ENCODE results near the gene HNRNPA0. TPM values are rescaled to one million over a fixed set of nuclear protein-coding genes. Genes with fewer than 3 reads are reported as not detected.

HNRNPA0 gene
- total RNA-seq, 2 donors from 2014 or later = 11.0 to 17.4 TPM

DNA sequence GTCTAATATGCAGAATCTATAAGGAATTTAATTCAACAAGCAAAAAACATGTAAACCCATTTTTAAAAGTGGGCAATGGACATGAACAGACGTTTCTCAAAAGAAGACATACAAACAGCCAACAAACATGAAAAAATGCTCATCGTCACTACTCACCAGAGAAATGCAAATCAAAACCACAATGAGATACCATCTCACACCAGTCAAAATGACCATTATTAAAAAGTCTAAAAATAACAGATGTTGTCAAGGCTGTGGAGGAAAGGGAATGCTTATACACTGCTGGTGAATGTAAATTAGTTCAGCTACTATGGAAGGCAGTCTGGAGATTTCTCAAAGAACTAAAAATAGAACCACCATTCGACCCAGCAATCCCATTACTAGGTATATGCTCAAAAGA, 15.2 kb downstream of the HNRNPA0 start:
- no peaks in the 10 kb centered on the region for H3K9me3 ChIP-seq
- no peak overlapping the region for H3K27ac ChIP-seq
- no peaks in the 10 kb centered on the region for H3K27me3 ChIP-seq (replicated peaks; ENCODE audit: insufficient read depth)
- no peak overlapping the region for H3K4me3 ChIP-seq
- H3K36me3 ChIP-seq = no peaks in the 10 kb centered on the region
- DNase-seq (ENCODE audit: low spot score) = no peak
- H3K4me1 ChIP-seq (replicated peaks) = no peaks in the 10 kb centered on the region
- WGBS = 91% methylated on average over 3 of the region's 3 CpGs
- intact Hi-C loops (cut with DNase I) = no loop called here
- no peak for TF ChIP-seq POLR2AphosphoS5 (IDR thresholded peaks at IDR 0.05)
- TF ChIP-seq, protein P1, sequence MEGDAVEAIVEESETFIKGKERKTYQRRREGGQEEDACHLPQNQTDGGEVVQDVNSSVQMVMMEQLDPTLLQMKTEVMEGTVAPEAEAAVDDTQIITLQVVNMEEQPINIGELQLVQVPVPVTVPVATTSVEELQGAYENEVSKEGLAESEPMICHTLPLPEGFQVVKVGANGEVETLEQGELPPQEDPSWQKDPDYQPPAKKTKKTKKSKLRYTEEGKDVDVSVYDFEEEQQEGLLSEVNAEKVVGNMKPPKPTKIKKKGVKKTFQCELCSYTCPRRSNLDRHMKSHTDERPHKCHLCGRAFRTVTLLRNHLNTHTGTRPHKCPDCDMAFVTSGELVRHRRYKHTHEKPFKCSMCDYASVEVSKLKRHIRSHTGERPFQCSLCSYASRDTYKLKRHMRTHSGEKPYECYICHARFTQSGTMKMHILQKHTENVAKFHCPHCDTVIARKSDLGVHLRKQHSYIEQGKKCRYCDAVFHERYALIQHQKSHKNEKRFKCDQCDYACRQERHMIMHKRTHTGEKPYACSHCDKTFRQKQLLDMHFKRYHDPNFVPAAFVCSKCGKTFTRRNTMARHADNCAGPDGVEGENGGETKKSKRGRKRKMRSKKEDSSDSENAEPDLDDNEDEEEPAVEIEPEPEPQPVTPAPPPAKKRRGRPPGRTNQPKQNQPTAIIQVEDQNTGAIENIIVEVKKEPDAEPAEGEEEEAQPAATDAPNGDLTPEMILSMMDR (IDR thresholded peaks at IDR 0.05) = no peak
- TF ChIP-seq POLR2A (IDR thresholded peaks at IDR 0.05) = no peak

DNA sequence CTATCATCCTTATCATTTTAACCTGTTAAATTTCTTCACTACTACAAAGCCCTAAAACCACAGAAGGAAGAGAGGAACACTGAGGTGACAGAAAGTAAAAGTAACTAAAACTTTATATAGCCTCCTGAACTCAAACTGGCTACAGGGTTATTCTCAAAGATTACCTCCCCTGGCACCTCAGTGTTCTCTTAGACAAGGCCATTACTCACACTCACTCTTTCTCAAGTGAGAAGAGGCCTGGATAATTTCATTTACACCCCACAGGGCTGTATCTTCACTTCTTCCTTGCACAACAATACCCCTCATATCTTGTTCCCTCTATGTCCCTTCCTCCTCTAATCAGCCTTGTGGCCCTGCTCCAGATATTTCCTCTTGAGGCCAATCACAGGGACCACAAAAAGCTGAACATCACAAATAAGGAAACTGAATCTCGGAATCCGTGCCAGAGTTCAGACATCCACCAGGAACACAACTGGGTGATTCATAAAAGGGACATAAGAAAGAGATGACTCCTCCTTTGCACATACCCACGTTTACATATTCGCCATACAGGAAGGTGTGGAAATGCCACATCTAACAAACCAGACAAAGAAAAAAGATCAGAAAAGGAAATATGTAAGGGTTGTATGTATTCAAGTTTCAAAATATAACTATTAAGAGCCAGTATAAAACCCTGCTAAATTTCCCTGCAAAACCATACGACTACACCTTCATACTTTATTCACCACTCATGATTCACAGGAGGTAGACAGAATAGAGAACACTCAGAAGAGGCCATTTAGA, 16.6 kb downstream of the HNRNPA0 start:
- Histone ChIP-seq H3K27me3 (replicated peaks; ENCODE audit: insufficient read depth) (no peaks in the 10 kb centered on the region), H3K36me3 (no peaks in the 10 kb centered on the region), H3K4me1 (replicated peaks) (no peaks in the 10 kb centered on the region), H3K27ac (no peak overlapping the region), H3K9me3 (no peaks in the 10 kb centered on the region), H3K4me3 (no peak overlapping the region)
- intact Hi-C loops (cut with DNase I) = no loop called here
- 80% methylated on average over 5 of the region's 5 CpGs for WGBS
- TF ChIP-seq, protein P1 (IDR thresholded peaks at IDR 0.05) = no peak
- TF ChIP-seq POLR2A (IDR thresholded peaks at IDR 0.05) (no peak), POLR2AphosphoS5 (IDR thresholded peaks at IDR 0.05) (no peak)
- DNase-seq (ENCODE audit: low spot score) = no peak

DNA sequence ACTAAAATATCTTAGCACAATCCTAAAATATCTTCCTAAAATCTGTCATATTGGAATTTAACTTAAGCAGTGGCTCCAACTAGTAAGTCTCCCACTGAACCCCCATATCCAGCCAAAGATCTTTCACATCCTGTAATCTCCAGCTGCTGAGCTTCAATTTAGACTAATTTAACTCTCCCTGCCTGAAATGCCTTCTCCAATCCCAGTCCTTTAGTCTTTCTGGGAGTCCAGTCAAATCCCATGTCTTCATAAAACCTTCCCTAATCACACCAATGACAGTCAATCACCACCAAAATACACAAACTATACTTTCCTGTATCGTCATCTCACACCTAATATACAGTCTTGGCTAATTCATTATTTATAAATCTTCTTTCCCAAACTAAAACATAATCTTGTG, 17.7 kb downstream of the HNRNPA0 start:
- TF ChIP-seq, protein P1 (IDR thresholded peaks at IDR 0.05) = no peak
- TF ChIP-seq POLR2AphosphoS5 (IDR thresholded peaks at IDR 0.05) (no peak), POLR2A (IDR thresholded peaks at IDR 0.05) (no peak)
- 57% methylated on average over 1 of the region's 1 CpG for WGBS
- no peak overlapping the region for H3K27ac ChIP-seq

DNA sequence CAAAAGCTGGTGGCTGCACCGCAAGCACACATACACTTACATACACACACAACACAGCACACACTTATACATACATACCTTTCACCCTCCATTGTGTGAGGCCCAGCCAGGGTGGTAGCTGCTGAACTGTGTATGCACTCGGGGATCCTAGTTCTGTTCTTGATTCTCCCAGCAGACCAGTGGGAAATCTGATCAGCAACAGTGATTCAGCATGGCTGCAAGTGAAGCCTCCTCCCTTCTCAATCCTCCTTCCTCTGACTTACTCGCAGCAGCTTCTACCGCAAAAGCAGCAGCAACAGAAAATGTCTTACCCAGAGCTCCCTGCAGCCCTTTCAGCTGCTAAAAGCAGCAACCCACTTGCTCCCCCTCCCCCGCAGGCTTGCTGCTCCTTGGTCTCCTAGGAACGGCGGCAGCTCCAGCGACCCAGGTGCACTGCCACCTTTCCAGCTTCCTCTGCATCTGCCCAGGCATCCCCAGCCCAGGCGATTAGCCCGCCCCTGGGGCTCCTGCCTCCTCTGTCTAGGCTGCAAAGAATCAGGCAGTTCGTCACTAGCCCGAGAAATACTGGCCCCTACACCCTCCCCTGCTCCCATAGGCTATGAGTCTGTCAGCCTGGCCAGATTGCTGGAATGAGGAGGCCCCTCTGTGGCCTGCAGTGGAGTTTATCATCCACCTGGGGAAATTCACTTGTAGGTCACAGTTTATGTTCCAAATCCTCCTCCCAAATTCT, 18.4 kb downstream of the HNRNPA0 start, which contains the start of gene KLHL3:
Gene KLHL3, minus strand, starts transcription at position 535 of the 730 bp plus-strand sequence. Its CDS starts 443 bp downstream, at position 92.
- no peak for DNase-seq (ENCODE audit: low spot score)
- Histone ChIP-seq H3K36me3 (no peaks in the 10 kb centered on the region), H3K9me3 (no peaks in the 10 kb centered on the region), H3K4me3 (peak within 1 kb of the TSS; percentile 16 to 27), H3K27ac (peak within 1 kb of the TSS; percentile 22 to 46), H3K4me1 (replicated peaks) (no peaks in the 10 kb centered on the region), H3K27me3 (replicated peaks; ENCODE audit: insufficient read depth) (no peaks in the 10 kb centered on the region)
- WGBS = 4% methylated on average over 12 of the region's 12 CpGs
- no peak for TF ChIP-seq POLR2AphosphoS5 (IDR thresholded peaks at IDR 0.05)
- TF ChIP-seq, protein P1 (IDR thresholded peaks at IDR 0.05) = peak in 1 of 4 experiments; percentile 9
- intact Hi-C loops (cut with DNase I) = no loop called here

More for the DNA sequence above, 17.7 kb downstream of the HNRNPA0 start:
- Histone ChIP-seq H3K4me3 (no peak overlapping the region), H3K36me3 (no peaks in the 10 kb centered on the region), H3K27me3 (replicated peaks; ENCODE audit: insufficient read depth) (no peaks in the 10 kb centered on the region), H3K9me3 (no peaks in the 10 kb centered on the region), H3K4me1 (replicated peaks) (no peaks in the 10 kb centered on the region)
- intact Hi-C loops (cut with DNase I) = no loop called here
- no peak for DNase-seq (ENCODE audit: low spot score)
